Esophagus (tissue), 2 donors: Measurements from ENCODE around the gene TACC2. TPM values are rescaled to one million over a fixed set of nuclear protein-coding genes. Genes with fewer than 3 reads are reported as not detected.
"Not testable (repeated sequence)": the region's sequence is repeated elsewhere in the genome, so short reads cannot be mapped to it uniquely, and the experiment has no call there.

Experiments
- H3K27ac ChIP-seq, 2 donors: one replicate each; pipeline ENCODE4 v1.5.1; 2013; ENCODE audit warnings: low read depth in 2 of 2, mild to moderate bottlenecking in 2 of 2, inconsistent platforms in 1 of 2, low read length in 1 of 2, moderate library complexity in 1 of 2
- H3K27me3 ChIP-seq, 2 donors: one replicate each; pipeline ENCODE4 v1.6.1; 2013; ENCODE audit warnings: low read length in 2 of 2, control low read depth in 1 of 2, mild to moderate bottlenecking in 1 of 2; ENCODE audit not compliant: insufficient read depth in 2 of 2, control insufficient read depth in 1 of 2
- H3K36me3 ChIP-seq, 2 donors: one replicate each; pipeline ENCODE4 v1.6.1; 2013; ENCODE audit warnings: low read length in 1 of 2; ENCODE audit not compliant: control insufficient read depth in 2 of 2, insufficient read depth in 2 of 2
- H3K4me1 ChIP-seq, 2 donors: one replicate each; pipeline ENCODE4 v1.6.1; 2013; ENCODE audit warnings: low read length in 1 of 2; ENCODE audit not compliant: control insufficient read depth in 2 of 2, insufficient read depth in 2 of 2
- H3K4me3 ChIP-seq, 2 donors: one replicate each; pipeline ENCODE4 v1.5.1; 2013; ENCODE audit warnings: low read length in 2 of 2, mild to moderate bottlenecking in 2 of 2, low read depth in 1 of 2, moderate library complexity in 1 of 2
- H3K9me3 ChIP-seq, 2 donors: one replicate each; pipeline ENCODE4 v1.6.1; 2013; ENCODE audit warnings: mild to moderate bottlenecking in 2 of 2, low read depth in 1 of 2, low read length in 1 of 2, moderate library complexity in 1 of 2; ENCODE audit not compliant: control insufficient read depth in 2 of 2, insufficient read depth in 1 of 2
- WGBS, 2 donors: extraction: QIAGEN DNeasy Blood & Tissue Kit; methylation state at CpG; one replicate each; pipeline ENCODE4 v1.1.7; 2013; 5-methylcytosine and 5-hydroxymethylcytosine counted together
- polyA plus RNA-seq, 2 donors: library from polyadenylated mRNA; stranded (reverse); fragments of 200-250 nt; gene quantifications; one replicate each; pipeline ENCODE4 v1.2.3, GENCODE V29; 2013
- donor health status: healthy with polysubstance abuse.
- donor health status: Bipolar disorder and iron deficiency.

TACC2 gene
- polyA plus RNA-seq, 2 donors, result 47.8 to 51.8 TPM

DNA sequence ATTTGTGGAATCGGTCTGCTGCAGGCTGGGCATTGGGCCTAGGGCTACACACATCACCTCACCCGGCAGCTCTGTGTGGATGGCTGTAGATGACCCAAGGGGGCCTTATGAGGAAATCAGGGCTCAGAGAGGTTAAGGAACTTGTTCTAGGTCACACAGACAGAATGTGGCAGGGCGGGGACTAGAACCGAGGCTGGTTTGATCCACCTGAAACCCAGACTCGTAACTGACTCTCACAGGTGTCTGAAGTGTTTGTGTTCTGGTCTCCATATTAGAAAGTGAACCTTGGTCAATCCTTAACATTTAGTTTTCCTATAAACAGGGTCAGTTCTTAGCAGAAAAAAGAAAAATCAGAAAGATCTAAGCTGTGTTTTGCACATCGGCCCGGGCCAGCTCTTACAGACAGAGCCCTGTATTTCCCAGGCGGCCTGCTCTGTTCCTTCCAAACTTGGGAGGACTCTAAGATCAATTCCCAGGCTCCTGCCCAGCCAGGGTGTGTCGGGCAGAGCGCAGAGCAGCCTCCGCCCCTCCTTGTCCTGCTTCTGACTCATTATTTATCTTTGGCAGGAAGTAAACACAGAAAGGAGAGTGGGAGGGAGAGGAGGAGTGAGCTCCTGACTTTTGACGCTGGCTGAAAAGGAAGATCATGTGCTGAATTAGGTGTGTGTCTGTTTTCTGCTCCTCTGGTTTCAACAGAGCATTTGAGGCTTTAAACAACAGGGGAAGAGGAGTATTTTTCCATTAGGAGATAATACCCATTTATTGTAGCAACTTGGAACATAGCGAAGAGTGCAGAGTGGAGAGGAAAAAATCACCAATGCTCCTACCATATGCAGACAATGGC lies 74.1 kb downstream of the TACC2 start:
- H3K27me3 ChIP-seq, result no peaks in the 10 kb centered on the region
- H3K27ac ChIP-seq, result peak overlapping the region; percentile 91 to 94
- H3K9me3 ChIP-seq, result no peaks in the 10 kb centered on the region
- WGBS, 2 donors, result 23 to 24% methylated on average over 13 of the region's 13 CpGs
- no peak overlapping the region for H3K4me3 ChIP-seq
- peaks cover 3% of the 10 kb centered on the region in 2 donors for H3K4me1 ChIP-seq
- no peaks in the 10 kb centered on the region for H3K36me3 ChIP-seq

DNA sequence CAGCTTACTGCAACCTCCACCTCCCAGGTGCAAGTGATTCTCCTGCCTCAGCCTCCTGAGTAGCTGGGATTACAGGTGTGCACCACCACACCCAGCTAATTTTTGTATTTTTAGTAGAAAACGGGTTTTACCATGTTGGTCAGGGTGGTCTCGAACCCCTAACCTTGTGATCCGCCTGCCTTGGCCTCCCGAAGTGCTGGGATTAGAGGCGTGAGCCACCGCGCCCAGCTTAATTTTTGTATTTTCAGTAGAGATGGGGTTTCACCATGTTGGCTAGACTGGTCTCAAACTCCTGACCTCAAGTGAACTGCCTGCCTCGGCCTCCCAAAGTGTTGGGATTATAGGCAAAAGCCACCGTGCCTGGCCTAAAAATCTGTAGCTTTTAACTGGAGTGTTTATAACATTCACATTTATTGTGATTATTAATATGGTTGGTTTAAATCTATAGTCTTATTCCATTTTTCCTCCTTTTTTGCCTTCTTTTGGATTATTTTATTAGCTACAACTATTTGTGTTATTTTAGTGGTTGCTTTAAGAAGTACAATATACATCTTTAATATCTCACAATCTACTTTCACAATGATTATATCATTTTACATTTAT lies 77.5 kb downstream of the TACC2 start:
- not testable (repeated sequence) for H3K27me3 ChIP-seq, H3K4me3 ChIP-seq
- WGBS, 2 donors, result 95 to 96% methylated on average over 9 of the region's 9 CpGs

GRCh38 chr10:122068844-122069243 lies 79.9 kb downstream of the TACC2 start:
- Histone ChIP-seq H3K27ac (peak overlapping the region; percentile 56 to 93), H3K36me3 (no peaks in the 10 kb centered on the region), H3K9me3 (no peaks in the 10 kb centered on the region), H3K4me1 (peaks cover 0 to 3% of the 10 kb centered on the region in 2 donors), H3K4me3 (no peak overlapping the region), H3K27me3 (no peaks in the 10 kb centered on the region)
- WGBS, 2 donors, result 91 to 92% methylated on average over 12 of the region's 12 CpGs

More for the DNA sequence above, 77.5 kb downstream of the TACC2 start:
- H3K9me3 ChIP-seq, H3K27ac ChIP-seq, H3K36me3 ChIP-seq, H3K4me1 ChIP-seq: not testable (repeated sequence)

DNA sequence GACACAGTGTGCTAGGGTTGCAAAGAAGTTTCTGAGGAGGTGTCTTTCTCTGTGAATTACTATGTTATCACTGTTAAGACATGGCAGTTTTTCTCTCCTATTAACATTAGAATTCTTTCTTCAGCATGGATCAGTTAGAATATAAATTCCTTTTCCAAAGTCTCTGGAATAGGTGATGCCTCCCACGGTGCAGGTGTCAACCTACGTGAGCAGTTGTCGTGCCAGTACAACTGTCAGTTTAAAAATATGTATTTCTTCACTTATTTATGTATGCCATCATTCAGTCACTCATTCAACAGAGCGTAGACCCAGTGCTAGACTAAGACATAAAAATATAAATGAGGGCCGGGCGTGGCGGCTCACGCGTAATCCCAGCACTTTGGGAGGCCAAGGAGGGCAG lies 83.5 kb downstream of the TACC2 start:
- H3K27ac ChIP-seq, result no peak overlapping the region
- 92 to 97% methylated on average over 9 of the region's 9 CpGs for WGBS, 2 donors
- no peak overlapping the region for H3K4me3 ChIP-seq
- H3K4me1 ChIP-seq, result peaks cover 0 to 3% of the 10 kb centered on the region in 2 donors
- no peaks in the 10 kb centered on the region for H3K27me3 ChIP-seq
- no peaks in the 10 kb centered on the region for H3K9me3 ChIP-seq
- H3K36me3 ChIP-seq, result no peaks in the 10 kb centered on the region

- Histone ChIP-seq H3K4me3 (no peak overlapping the region), H3K4me1 (peaks cover 0 to 3% of the 10 kb centered on the region in 2 donors), H3K9me3 (no peaks in the 10 kb centered on the region), H3K27me3 (no peaks in the 10 kb centered on the region), H3K27ac (no peak overlapping the region), H3K36me3 (no peaks in the 10 kb centered on the region)
- WGBS, 2 donors, result 80 to 91% methylated on average over 7 of the region's 7 CpGs
Measured at GRCh38 chr10:122073508-122073907, 84.5 kb downstream of the TACC2 start.

DNA sequence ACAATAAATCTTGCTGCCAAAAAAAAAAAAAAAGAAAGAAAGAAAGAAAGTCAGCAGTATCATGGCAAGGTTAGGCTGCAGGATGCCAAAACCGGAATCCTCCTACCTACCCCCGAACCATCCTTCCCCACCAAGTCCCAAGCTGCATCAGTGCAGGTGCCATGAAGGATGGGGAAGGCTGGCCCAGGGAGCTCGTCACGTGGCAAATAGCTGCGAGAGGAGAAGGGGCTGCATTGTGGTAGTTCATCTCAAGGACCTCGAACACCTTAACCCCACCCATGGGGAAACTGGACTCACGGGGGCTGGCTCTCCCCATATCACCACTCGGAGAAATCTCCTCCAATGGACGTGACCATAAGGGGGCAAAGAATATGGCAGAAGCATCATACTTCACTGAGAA lies 86.2 kb downstream of the TACC2 start:
- Histone ChIP-seq H3K36me3 (no peaks in the 10 kb centered on the region), H3K27me3 (no peaks in the 10 kb centered on the region), H3K4me3 (no peak overlapping the region), H3K27ac (no peak overlapping the region), H3K9me3 (no peaks in the 10 kb centered on the region), H3K4me1 (peaks cover 0 to 3% of the 10 kb centered on the region in 2 donors)
- 88 to 93% methylated on average over 9 of the region's 9 CpGs for WGBS, 2 donors

- not testable (repeated sequence) for H3K9me3 ChIP-seq, H3K27ac ChIP-seq, H3K4me3 ChIP-seq, H3K27me3 ChIP-seq, H3K36me3 ChIP-seq, H3K4me1 ChIP-seq
- WGBS, 2 donors, result 95 to 97% methylated on average over 6 of the region's 6 CpGs
Measured at GRCh38 chr10:122075876-122076275, 86.9 kb downstream of the TACC2 start.

DNA sequence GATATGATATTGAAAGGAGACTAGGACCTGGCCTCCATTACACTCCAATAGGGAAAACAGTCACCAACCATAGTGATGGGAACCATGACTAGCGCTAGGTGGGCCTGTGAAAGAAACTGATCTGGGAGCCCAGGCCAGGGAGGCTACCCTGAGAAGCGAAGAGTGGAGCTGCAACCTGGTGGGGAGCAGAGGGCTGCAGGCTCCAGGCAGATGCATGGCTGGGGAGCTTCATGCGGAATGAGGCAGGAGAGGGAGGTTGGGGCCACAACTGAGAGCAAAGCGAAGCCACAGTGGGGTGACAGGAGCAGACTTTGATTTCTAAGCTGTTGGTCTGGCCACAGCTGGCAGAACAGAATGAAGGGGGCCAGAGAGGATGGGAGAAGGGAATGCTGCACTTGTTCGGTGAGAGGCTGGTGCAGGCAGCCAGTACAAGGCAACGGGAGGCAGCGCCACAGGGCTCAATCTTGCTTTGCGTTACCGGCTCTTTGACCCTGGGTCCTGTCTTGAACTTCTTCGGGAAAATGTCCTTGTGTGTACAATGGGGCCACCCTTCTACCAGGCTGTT lies 88.4 kb downstream of the TACC2 start:
- Histone ChIP-seq H3K27ac (no peak overlapping the region), H3K4me1 (peaks cover 0 to 3% of the 10 kb centered on the region in 2 donors), H3K36me3 (peaks cover 0 to 2% of the 10 kb centered on the region in 2 donors), H3K27me3 (no peaks in the 10 kb centered on the region), H3K9me3 (no peaks in the 10 kb centered on the region), H3K4me3 (no peak overlapping the region)
- WGBS, 2 donors, result 92 to 95% methylated on average over 10 of the region's 10 CpGs

- no peaks in the 10 kb centered on the region for H3K27me3 ChIP-seq
- no peaks in the 10 kb centered on the region for H3K9me3 ChIP-seq
- no peak overlapping the region for H3K4me3 ChIP-seq
- H3K4me1 ChIP-seq, result peaks cover under 1 to 5% of the 10 kb centered on the region in 2 donors
- H3K27ac ChIP-seq, result peak overlapping the region in 1 of 2 donors; percentile 33
- peaks cover 0 to 10% of the 10 kb centered on the region in 2 donors for H3K36me3 ChIP-seq
- WGBS, 2 donors, result 43 to 60% methylated on average over 3 of the region's 3 CpGs
Measured at GRCh38 chr10:122078326-122078725, 89.4 kb downstream of the TACC2 start.
